HG02870 (cell line): ENCODE results near the gene ARL8B.

Experiments used
- ATAC-seq: cut with Tn5 transposase; IDR thresholded peaks from one replicate; pipeline ENCODE4 v1.9.1; 2021; ENCODE audit warnings: mild to moderate bottlenecking, moderate library complexity; ENCODE audit not compliant: unreplicated experiment

ARL8B gene

DNA sequence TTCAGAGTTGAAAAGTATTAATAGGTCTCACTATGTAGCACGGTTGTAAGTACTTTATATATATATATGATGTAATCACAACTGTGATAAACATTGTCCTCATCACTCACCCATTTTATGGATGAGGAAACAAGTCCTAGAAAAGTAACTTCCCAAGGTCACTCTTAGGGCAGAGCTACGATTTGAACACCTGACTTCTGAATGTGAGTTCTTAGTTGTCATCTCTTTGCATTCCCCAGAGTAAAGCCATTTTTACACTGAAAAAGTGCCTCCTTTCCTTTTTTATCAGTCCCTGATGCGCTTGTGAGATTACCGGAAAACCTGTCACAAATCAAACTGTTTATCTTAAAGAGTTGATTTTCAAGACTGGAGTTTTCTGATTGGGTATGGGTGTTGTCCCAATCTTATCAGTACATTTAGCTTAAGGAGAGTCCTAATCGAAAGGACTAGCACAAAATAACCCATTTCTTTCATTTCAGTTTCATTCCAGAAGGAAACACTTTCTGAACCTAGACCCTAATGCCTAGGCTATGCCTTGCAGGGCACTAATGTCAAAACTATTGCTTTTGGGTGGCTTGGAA is 63.1 kb downstream of the ARL8B start:
- ATAC-seq: no peak

DNA sequence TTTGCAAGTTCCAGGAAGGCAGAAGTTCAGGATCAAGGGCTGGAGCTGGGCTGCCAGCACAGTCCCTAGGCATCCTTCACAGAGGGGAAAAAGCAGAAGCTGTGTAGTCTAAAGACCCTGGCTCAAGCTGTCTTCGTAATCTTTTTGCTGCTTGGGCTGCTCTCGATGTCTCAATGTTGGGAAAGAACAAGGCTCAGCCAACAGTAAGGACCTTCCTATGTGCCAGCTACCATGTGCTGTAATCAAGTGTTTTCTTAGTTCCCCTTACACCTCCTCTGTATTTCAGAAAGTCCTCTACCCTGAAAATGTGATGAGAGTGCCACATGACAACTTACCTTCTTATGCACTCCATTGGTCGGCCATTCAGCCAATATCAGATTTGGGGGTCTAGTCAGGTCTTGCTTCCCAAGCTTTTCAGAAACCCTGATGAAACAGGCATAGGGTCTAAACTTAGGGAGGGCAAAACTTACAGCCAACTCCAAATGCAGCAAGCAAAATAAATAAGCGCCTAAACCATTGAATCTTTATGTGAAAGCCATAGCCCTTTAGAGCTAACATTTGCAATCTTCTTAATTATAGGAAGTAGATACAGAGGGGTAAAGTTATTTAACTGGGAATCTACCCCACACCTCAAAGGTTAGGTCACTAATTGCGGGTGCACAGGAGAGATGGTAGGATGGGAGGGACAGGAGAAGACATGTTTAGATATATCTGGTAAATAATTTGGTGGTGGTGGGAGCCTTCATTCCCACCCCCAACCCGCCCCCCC is 64.2 kb downstream of the ARL8B start:
- no peak for ATAC-seq

DNA sequence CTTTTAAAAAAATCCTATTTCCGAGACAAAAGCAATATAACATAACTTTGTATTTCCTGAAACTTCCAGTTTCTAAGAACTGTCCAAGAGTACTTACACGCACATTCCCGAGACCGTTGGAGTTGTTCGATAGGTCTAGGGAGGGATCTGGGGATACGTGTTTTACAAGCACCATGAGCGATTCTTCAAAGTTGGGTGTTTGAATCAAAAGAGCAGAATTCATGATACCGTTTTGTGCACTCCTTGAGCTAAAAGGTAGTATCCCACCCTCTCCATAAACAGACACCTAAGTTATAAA is 64.7 kb downstream of the ARL8B start:
- no peak for ATAC-seq

DNA sequence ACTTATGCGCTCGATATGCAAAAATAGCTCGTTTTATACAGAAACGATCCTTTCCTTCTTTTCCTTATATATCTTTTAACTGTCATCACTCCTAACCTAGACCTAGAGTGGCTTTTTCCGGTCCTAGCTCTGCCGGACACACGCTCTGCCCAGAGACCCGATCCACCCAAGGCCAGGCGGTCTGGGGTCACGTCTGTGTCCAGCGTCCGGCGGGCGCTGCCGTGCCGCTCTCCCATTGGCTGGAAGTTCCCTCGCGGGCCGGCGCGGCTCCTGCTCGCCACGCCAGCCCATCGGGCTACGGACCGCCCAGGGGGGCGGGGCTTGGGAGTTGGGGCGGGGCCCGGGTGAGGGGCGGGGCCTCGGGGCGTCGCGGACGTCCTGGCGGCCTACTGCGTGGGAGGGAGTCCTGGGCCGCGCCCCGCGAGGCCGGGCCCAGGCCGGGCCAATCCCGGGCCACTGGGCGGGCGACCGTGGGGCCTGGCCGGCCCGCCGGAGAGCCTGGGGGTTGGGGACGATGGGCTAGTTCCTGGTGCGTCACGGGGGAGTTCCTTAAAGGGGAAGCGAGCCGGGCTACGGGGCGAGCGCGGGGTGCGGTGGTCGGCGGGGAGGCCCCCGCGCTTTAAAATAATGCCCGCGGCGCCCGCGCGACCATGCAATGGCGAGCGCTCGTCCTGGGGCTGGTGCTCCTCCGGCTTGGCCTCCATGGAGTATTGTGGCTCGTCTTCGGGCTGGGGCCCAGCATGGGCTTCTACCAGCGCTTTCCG is 65.2 kb downstream of the ARL8B start, which contains the start of gene EDEM1:
TSS of gene EDEM1 (plus strand) at position 552 of the 764 bp plus-strand sequence. CDS start at position 651, 99 bp downstream.
- peak; percentile 76 for ATAC-seq

DNA sequence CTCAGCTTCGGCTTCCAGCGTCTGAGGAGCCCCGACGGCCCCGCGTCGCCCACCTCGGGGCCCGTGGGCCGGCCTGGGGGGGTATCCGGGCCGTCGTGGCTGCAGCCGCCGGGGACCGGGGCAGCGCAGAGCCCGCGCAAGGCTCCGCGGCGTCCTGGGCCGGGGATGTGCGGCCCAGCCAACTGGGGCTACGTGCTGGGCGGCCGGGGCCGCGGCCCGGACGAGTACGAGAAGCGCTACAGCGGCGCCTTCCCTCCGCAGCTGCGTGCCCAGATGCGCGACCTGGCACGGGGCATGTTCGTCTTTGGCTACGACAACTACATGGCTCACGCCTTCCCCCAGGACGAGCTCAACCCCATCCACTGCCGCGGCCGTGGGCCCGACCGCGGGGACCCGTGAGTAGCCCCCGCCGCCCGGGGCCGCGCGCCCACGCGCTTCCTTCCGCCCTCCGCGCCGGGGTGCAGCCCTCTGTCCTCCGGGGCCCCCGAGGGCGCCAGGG is 65.9 kb downstream of the ARL8B start:
- ATAC-seq: peak; percentile 6

DNA sequence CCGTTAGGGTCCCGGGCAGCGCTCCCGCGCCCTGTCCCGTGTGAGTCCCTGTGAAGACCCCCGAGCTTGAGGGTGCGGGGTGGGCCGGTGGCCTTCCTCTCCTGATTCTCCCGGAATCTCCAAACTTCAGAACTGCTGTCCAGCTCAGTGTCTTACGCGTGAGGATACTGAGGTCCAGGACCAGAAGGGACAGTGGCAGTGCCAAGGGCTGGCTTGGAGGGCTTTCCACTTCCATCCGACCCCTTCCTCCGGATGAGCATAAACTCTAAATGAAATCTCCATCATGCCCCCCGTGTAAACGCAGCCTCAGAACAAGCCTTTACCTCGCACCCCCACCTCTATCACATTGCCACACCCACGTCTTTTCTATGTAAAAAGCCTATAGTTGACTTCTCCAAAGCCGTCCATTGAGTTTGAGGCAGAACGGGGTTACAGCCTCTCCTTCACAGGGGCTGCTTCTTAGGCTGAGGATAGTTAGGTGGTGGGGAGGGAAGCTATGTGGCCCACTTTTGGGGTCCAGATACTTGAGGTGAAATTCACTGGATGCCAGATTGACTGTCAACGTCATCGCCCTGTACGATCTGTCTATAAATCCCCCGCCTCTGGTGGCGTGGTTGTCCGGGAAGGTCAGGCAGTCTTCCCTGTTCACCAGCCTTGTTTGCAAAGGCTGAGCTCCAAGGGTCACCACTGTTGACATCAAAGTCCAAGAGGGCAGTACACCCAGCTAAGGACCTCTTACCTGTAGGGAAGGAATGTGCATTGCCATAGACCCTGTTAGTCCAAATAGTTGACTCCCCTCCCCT is 66.5 kb downstream of the ARL8B start:
- ATAC-seq: no peak

DNA sequence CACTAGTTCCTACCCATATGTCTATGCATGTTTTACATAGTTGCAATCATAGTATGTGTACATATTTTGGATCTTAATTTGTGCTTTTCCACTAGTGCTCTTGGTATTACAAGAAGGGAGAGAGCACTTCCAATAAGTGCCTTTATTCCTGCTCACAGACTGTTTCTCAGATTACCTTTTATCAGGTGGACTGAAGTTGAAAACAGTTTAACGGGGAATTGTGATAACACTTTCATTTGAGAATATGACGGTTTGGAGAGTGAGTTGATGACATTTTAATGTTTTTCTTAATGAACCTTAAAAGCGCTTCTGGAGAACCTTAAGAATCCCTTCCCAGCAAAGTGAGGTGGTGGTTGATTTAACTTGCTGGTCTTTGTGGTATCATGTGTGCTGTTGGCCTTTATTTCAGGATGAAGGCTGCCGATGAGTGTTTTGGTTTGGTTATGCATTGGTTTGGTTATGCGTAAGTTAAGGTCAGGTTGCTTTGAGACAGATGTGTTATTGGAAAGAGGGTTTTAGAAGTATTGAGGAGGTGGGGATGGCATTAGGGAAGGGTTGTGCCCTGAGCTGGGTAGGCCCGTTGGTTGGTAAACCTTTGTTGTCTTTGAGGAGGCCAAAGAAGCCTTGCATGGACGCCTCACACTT is 68.2 kb downstream of the ARL8B start:
- no peak for ATAC-seq

DNA sequence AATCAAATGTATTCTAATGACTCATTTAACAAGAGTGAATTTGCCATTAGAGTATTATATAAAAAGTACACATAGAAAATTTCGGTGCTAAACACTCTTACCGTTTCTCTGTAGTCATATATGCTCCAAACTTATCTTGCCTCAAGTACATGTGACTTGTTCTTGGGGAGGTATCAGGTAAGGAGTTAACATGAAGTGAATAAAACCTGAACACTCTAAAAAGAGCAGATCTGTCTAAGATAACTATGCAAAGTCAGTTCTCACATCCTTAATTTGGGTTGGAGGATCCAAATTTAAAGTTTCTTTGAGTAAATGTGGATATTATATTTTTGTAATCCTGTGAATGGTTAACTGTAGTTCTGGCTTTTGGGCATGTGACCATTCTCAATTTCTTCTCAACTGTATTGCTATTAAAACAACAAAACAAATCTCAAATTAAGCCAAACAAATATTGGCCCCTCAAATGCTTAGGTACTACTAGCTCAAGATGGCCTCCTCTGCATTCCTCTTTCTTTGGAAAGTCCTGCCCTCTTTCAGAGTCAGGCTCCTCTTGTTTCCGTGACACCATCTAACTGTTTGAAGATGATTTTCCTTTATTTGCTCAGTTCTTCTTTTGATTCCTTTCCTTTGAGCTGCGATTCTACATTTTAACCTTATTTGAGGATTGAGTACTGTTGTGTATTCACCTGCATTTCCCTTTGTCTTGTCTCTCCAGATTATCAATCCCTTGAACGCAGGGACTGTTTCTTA is 69.6 kb downstream of the ARL8B start:
- peak; percentile 9 for ATAC-seq

DNA sequence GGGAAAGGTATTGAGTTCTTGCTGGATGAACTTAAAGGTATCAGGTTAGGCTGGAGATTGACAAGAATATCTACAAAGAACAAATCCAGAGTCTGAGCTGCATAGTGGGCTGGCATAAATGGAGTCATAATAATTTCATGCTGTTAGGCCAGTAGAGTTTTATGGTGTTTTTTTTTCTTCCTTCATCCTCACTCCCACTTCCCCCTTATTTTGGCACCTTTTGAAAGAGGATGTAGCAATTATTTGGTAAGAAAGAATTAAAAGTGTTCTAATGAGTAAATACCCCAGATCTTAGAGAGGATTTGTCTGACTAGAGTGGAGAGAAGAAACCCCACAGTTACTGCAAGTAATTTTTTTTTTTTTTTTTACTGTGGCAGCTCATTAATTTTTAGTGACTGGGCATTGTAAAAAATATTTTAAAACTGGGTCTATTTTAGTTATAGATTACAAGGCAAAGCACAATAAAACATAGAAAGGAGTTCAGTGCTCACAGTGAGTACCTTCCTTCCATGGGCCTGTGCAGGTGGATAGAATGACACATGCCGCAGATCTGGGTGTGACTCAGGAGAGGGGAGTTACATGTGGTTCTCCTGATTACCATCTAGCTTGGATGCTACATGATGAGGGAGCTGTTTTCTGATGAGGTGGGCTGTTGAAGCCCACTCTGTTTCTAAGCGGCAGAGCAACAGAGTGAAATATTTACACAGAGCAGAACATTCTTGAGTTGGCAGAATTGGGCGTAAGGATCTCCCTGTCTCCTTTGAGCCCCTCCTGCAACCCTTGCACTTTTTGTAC is 70.7 kb downstream of the ARL8B start:
- ATAC-seq: no peak

DNA sequence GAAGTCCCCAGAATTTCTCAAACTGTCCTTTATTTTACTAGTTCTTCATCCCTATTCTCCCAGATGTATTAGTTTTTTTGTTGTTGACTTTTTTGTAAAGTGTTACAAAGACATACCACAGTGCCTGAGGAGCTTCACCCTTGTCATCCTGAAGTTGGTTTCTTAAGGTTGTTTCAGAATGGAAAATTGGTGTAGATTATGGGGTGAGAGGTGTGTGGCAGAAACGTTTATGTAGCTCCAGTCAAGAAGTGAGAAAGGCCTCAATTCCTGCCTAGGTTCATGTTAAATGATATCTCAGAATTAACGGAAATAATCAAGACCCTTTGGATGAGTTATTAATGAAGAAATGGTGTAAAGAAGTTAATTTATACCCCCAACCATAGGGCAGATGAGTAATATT is 72.2 kb downstream of the ARL8B start:
- no peak for ATAC-seq

DNA sequence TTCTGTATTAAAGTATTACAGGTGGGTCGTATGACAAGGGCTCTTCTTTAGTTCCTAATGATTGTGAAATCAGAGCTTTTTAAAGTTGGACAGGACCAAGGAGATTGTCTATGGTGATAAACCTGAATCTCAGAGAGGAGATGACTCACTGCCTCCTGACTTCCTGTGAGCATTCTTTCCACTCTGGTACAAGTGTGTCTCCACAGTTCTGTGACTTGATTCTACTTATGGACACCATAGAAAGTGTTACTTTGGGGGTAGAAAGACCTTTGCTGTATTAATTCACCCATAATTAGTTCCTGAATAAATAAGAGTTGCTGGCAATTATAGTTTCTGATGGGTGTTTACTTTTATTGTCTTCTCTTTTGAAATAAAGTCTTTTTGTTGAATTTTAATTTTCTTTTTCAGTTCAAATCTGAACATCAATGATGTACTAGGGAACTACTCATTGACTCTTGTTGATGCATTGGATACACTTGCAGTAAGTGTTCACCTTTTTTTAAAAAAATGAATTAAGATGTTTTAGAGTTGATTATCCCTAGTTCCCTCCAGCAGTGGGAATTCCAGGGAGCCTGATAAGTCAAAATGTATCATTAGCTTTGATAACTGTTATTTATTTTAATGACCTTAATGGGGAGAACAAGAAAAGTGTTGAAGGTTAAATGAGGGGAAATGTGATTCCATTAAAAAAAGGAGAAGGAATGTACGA is 72.9 kb downstream of the ARL8B start:
- ATAC-seq: peak; percentile 33

DNA sequence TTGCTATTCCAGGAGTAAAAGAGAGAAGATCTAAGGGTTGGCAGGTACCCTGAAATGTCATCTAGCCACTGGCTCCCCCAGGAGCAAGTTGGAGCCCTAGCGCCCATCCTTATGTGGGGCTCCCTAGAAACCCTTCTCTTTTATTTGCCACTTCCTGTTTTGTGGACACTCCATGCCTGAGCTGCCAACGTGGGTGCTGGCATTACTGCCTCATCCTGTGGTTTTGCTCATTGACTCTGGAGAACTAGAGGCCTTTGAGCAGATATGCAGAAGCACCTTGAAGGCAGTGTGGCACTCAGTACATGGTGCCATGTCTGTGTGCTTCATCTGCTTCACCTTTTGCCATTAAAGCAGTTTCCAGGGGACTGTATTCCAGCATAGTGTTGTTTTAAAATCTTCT is 73.5 kb downstream of the ARL8B start:
- ATAC-seq: no peak

DNA sequence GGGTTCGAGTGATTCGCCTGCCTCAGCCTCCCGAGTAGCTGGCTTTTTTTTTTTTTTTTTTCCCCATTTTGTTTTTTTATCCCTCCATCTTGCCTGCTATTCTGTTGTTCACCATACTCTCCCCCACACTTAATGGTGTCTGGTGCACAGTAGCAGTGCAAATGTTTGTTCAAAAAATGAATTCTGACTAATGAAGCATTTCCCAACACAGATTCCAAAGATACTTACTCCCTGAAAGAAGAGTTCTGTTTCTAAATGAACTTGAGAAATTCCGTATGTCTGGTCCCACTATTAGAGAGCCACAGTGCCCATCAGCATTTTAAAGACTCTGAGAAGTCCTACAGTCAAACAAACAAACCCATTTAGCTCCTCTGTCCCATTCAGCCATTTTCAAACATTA is 74.9 kb downstream of the ARL8B start:
- no peak for ATAC-seq

DNA sequence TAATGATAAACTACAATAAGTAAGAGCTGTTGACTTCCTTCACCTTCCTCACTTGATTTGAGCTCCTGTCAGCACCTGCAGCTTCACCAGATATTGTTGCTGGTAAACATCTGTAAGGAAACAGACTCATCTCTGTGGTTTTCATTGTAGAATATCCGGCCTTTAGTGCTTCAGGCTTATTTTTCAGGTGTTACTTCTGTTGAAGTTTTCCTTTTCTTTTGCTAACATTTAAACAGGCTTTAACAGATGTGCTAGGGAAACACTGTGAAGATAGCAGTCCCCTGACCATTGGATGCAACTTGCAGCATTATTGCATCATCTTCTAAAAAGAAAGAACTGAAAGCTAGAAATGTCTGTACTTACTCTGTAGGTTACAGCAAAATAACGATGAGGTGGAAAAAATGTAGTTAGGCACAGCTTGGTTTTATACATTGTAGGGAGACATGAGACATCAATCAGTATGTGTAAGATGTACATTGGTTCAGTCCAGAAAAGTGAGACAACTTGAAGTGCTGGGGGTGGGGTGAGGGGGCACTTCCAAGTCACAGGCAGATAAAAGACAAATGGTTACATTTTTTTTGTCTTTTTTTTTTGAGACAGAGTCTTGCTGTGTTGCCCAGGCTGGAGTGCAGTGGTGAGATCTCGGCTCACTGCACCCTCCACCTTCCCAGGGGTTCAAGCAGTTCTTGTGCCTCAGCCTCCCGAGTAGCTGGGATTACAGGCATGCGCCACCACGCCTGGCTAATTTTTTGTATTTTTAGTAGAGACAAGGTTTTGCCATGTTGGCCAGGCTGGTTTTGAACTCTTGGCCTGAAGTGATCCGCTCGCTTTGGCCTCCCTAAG is 75.6 kb downstream of the ARL8B start:
- peak; percentile 72 for ATAC-seq

DNA sequence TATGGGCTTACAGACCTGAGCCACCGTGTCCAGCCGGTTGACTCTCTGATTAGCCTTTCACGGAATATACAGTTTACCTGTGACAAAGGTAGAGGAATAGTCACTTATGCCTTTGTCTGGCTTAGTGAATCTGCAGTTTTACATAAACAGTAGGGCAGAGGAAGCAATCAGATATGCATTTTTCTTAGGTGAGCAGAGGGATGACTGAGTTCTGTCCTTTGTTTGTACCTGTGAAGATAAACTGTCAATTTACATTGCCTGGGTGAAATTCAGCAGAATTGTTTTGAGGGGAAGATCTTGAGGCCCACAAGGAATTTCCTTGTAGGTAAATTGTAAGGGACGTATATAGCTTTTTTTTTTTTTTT is 76.2 kb downstream of the ARL8B start:
- ATAC-seq: no peak

DNA sequence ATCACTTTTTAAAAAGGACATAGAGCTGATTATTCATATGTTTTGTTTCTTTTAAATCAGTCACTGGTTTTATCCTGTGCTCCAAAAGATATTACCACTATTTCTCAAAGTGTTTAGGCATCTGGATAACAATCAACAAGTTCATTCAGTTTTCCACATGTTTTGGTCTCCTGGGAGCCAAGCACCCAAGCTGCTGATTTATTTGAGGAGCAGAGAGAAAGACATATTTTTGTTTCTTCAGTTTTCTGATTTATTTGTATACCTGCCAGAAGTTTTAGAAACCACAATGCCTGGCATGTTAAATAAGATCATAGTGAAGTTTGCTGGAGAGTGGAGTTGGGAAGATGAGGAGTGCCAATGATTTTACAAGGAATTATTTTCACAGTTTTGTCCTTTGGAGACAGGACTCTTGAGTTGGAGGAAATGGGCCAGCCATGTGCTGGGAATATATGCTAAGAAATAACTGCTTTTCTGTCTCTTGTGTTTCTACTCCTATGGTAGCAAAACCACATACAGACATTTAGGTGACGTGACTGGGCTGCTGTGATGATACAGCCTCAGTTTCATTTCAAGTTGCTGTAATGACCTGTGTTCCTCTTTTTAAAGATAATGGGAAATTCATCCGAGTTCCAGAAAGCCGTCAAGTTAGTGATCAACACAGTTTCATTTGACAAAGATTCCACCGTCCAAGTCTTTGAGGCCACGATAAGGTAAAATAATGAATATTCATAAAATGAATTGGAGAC is 77.1 kb downstream of the ARL8B start:
- peak; percentile 41 for ATAC-seq

DNA sequence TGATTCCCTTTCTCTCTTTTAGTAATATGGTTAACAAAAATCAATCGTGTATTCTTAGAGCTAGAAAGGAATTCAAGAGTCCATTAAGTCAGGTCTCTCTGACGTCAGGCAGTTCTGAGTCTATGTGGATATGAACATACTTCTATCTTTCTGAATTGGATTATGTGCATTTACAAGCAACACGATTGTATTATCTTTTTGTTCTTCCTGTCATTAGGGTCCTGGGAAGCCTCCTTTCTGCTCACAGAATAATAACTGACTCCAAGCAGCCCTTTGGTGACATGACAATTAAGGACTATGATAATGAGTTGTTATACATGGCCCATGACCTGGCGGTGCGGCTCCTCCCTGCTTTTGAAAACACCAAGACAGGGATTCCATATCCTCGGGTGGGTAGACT is 79.4 kb downstream of the ARL8B start:
- no peak for ATAC-seq
